ENCODE measurements around the gene POGLUT2. TPM values are rescaled to one million over a fixed set of nuclear protein-coding genes. Genes with fewer than 3 reads are reported as not detected.

POGLUT2 gene
- total RNA-seq, 1 experiment from 2014 or later = 2.8 TPM

GRCh38 chr13:102771298-102772041 is 27.3 kb downstream of the POGLUT2 start:
- no peak for DNase-seq
- no peaks in the 10 kb centered on the region for H3K27me3 ChIP-seq (ENCODE audit: insufficient read depth, low read depth)
- H3K4me2 ChIP-seq = no peak overlapping the region

GRCh38 chr13:102770435-102770834 is 28.3 kb downstream of the POGLUT2 start:
- H3K36me3 ChIP-seq (ENCODE audit: low read depth) = peaks cover 3% of the 10 kb centered on the region; the same call in 1 of the 2 replicates
- H3K4me1 ChIP-seq (replicated peaks; ENCODE audit: insufficient read depth) = peaks cover 11% of the 10 kb centered on the region
- ChIA-PET CTCF (no interaction called here), POLR2A (ENCODE audit: unreplicated experiment) (no interaction called here)
- H3K27me3 ChIP-seq (ENCODE audit: insufficient read depth, low read depth) = no peaks in the 10 kb centered on the region
- H3K4me2 ChIP-seq = no peak overlapping the region
- no peaks in the 10 kb centered on the region for H3K9me2 ChIP-seq (ENCODE audit: insufficient read depth)
- H3K79me2 ChIP-seq (ENCODE audit: low read depth) = peaks cover 15% of the 10 kb centered on the region
- no peak overlapping the region for H2AFZ ChIP-seq
- no TSS peak for BruUV-seq (replicated peaks)
- H3F3A ChIP-seq (ENCODE audit: insufficient read depth, low read depth) = no peaks in the 10 kb centered on the region; the same call in 1 of the 2 replicates
- no peaks in the 10 kb centered on the region for H3K9me3 ChIP-seq (ENCODE audit: insufficient read depth, low read depth)
- intact Hi-C loops (cut with micrococcal nuclease; ENCODE audit: unreplicated experiment) = loop anchor here (5.0 kb wide), 1 partner anchor 173 kb away; the partner anchor contains the start of gene TPP2
- DNase-seq = no peak
- TF ChIP-seq CTCF (conservative IDR thresholded peaks at IDR 0.05) (no peak), EZH2 (IDR thresholded peaks at IDR 0.05; ENCODE audit: low read depth) (no peak)
- H3K4me3 ChIP-seq = no peak overlapping the region
- no peak overlapping the region for H3K27ac ChIP-seq
- no peaks in the 10 kb centered on the region for H4K20me1 ChIP-seq (ENCODE audit: insufficient read depth)

More at GRCh38 chr13:102771298-102772041, 27.3 kb downstream of the POGLUT2 start:
- no peak overlapping the region for H2AFZ ChIP-seq
- BruUV-seq (replicated peaks) = no TSS peak
- H3K4me1 ChIP-seq (replicated peaks; ENCODE audit: insufficient read depth) = peaks cover 11% of the 10 kb centered on the region
- H3K79me2 ChIP-seq (ENCODE audit: low read depth) = peaks cover 15% of the 10 kb centered on the region
- no peak overlapping the region for H3K27ac ChIP-seq
- no peaks in the 10 kb centered on the region for H3K36me3 ChIP-seq (ENCODE audit: low read depth)
- no peaks in the 10 kb centered on the region; the same call in 1 of the 2 replicates for H3F3A ChIP-seq (ENCODE audit: insufficient read depth, low read depth)
- no peak overlapping the region for H3K4me3 ChIP-seq
- no peaks in the 10 kb centered on the region for H3K9me2 ChIP-seq (ENCODE audit: insufficient read depth)
- no peaks in the 10 kb centered on the region for H3K9me3 ChIP-seq (ENCODE audit: insufficient read depth, low read depth)
- TF ChIP-seq EZH2 (IDR thresholded peaks at IDR 0.05; ENCODE audit: low read depth) = no peak
- no peak for TF ChIP-seq CTCF (conservative IDR thresholded peaks at IDR 0.05)
- no peaks in the 10 kb centered on the region for H4K20me1 ChIP-seq (ENCODE audit: insufficient read depth)
- ChIA-PET CTCF (no interaction called here), POLR2A (ENCODE audit: unreplicated experiment) (no interaction called here)
- intact Hi-C loops (cut with micrococcal nuclease; ENCODE audit: unreplicated experiment) = loop anchor here (2.0 to 5.0 kb wide), 3 partner anchors 29 to 174 kb away; partner anchors contain the start of genes ERCC5 and TPP2

- intact Hi-C loops (cut with micrococcal nuclease; ENCODE audit: unreplicated experiment) = loop anchor here (5.0 kb wide), 1 partner anchor 172 kb away; the partner anchor contains the start of gene TPP2
- Histone ChIP-seq H2AFZ (no peak overlapping the region), H3K9me3 (ENCODE audit: insufficient read depth, low read depth) (no peaks in the 10 kb centered on the region), H3F3A (ENCODE audit: insufficient read depth, low read depth) (no peaks in the 10 kb centered on the region; the same call in 1 of the 2 replicates), H3K27me3 (ENCODE audit: insufficient read depth, low read depth) (no peaks in the 10 kb centered on the region), H3K4me2 (no peak overlapping the region), H3K79me2 (ENCODE audit: low read depth) (peaks cover 15% of the 10 kb centered on the region), H3K9me2 (ENCODE audit: insufficient read depth) (no peaks in the 10 kb centered on the region), H4K20me1 (ENCODE audit: insufficient read depth) (no peaks in the 10 kb centered on the region), H3K4me1 (replicated peaks; ENCODE audit: insufficient read depth) (peaks cover 11% of the 10 kb centered on the region), H3K4me3 (no peak overlapping the region), H3K27ac (no peak overlapping the region), H3K36me3 (ENCODE audit: low read depth) (peaks cover 3% of the 10 kb centered on the region; the same call in 1 of the 2 replicates)
- no TSS peak for BruUV-seq (replicated peaks)
- CTCF ChIA-PET = no interaction called here
- POLR2A ChIA-PET (ENCODE audit: unreplicated experiment) = no interaction called here
- no peak for TF ChIP-seq EZH2 (IDR thresholded peaks at IDR 0.05; ENCODE audit: low read depth)
- TF ChIP-seq CTCF (conservative IDR thresholded peaks at IDR 0.05) = no peak; the same call in 1 of the 2 replicates
- no peak for DNase-seq
These were observed 29.1 kb downstream of the POGLUT2 start for GRCh38 chr13:102769679-102770078.

All from PC-9 (cell line).